NCI-H524 treated with DMSO at 0.1 percent for 48 hours (cell line): Measurements from ENCODE around the gene PPFIA1.
"Not testable (repeated sequence)": the region's sequence is repeated elsewhere in the genome, so short reads cannot be mapped to it uniquely, and the experiment has no call there.

Experiments
- DNase-seq: peaks from one replicate; lab custom pipeline; 2025; lab: John Stamatoyannopoulos, UW

Gene PPFIA1

DNA sequence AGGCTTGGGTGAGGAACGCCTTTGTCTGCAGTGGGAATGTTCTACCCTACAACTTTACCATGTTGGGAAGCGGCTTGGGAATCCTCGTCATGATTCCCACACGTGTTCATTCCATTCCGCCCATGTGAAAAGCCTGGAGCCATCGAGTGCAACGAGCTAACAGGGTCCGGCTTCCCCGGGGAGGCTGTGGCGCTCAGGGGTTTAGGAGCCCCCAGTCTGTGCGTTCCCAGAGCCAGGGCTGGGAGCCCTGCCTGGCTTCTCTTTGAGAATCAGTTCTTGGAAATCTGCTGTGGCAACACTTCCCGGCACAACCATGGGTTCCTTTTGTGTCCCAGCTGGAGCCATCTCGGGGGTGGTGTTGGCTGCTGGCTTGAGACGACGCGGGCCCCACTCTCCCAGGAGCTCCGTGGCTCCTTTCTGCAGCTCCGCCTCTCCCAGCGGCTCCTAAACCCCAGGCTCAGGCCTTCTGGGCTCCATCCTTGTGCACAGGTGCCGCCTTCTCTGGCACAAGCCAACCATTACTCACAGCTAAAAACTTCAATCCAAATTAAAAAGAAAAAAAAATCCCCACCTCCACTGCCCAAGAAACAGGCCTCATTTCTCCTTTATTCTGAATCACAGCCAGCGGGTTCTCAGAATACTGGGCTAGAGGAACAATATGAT, 18.7 kb upstream of the PPFIA1 start:
- no peak for DNase-seq

DNA sequence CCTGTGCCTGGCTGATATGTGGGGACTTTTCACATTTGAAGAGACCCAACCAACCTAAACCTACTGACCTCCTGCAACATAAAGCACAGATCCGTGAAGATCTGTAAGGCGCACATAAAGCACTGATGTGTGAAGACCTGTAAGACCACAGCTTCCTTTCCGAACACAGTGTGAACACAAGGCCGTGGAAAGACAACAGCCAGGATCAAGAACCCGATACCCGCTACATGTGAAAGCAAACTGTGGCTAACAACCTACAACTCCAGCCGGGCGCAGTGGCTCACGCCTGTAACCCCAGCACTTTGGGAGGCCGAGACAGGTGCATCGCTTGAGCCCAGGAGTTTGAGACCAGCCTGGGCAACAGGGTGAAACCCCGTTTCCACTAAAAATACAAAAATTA, 17.6 kb upstream of the PPFIA1 start:
- DNase-seq: no peak

DNA sequence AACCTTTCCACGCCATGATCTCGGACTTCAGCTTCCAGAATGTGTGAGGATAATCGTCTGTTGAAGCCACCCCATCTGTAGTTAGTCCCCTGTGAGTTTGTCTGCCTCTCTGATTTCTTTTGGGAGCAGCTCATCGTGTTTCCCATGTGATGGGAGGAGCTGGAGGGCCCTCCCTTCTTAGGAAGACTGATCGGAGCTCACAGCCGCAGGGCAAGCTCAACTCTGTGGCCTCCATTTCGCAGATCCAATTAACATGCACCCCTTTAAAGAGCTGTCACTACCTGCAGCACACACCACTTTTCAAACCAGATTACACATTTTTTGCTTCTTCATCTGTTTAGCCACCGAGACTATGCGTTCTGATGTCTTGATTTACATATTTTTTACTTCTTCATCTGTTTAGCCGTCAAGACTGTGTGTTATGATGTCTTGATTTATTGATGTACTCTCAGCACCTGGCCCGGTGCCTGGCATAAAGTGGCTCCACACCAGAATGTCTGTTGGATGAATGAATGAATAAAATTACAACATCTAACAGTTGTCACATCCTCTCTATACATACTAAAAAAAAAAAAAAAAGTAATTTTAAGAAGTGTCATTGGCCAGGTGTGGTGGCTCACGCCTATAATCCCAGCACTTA, 14.9 kb upstream of the PPFIA1 start:
- DNase-seq: no peak

DNA sequence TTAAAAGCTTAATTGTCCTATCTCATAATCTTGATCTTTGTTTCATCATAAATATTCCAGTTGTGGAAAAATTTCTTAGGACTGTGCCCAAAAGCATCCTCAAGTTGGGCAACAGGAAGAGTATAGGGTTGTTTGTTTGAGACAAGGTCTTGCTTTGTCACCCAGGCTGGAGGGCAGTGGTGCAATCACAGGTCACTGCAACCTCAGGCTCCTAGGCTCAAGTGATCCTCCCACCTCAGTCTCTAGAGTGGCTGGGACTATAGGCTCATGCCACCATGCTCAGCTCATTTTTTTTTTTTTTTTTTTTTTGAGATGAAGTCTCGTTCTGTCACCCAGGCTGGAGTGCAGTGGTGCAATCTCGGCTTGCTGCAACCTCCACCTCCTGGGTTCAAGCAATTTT, 11.4 kb upstream of the PPFIA1 start:
- not testable (repeated sequence) for DNase-seq

DNA sequence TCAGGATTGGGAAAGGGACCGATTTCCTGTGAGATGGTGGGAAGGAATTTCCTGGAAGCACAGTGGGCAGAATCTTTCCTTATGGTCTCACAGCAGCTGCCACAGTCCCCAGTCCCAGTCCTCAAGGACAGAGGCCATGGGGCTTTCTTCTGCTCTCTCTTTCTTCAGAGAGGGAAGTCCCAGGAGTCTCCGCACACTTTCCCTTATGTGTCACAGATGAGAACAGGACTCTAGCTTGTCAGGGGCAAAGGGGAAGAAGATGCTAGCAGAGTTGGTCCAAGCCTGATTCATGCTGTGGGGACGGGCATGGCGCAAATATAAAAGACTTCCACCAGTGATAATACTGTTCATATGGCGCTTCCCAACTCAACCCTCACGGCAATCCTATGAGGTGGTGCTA, 7.5 kb upstream of the PPFIA1 start:
- no peak for DNase-seq

DNA sequence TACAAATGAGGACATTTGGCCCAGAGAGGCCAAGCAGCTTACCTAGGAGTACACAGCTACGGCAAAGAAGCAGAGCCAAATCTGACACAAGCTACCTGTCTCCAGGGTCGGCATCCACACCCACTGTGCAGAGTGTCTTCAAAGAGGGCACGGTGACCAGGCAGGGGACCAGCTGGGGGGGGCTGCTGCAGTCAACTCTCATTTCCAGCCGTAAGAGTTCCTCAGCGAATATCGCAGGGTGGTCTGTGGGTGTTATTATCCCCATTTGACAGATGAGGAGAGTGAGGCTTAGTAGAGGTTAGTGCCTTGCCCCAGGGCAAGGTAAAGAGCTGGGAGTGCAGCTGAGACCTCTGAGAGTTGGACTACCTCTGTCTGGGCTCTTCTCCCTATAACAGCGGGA, 7.1 kb upstream of the PPFIA1 start:
- no peak for DNase-seq

DNA sequence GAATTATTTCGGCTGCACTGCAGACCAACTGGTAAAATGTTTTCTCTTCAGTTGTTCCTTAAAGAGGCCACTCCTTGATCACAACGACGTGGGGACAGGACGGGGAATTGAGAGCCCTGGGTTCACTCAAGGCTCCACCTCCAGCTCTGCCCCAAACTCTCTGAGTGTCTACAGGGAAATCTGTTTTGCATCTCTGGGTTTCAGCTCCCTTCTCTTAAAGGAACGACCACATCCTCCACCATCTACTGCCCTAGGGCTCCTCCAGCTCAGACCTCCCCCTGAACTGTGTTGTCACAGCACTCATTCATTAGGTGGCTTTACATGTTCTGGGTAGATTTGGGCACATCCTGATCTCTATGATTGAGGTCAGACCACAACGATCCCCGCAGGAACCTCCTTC, 5.1 kb upstream of the PPFIA1 start:
- DNase-seq: no peak

DNA sequence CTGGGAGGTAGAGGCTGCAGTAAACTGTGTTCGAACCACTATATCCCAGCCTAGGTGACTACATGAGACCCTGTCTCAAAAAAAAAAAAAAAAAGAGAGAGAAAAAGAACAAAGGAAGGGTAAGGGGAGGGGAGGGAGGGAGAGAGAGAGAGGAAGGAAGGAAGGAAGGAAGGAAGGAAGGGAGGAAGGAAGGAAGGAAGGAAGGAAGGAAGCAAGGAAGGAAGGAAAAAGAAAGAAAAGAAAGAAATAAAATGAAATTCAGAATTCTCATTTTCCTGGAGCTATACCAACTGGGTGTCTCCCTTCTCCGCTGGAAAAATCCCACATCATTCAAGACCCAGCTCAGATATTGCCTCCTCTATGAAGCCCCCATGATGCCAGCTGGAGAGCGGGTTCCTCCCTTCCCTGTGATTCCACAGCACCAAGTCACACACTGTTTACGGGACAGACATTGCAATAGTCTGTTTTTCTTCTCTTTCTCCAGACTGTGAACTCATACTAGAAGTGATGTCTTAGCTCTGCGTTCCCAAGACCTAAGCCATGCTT, 3.0 kb upstream of the PPFIA1 start:
- no peak for DNase-seq

DNA sequence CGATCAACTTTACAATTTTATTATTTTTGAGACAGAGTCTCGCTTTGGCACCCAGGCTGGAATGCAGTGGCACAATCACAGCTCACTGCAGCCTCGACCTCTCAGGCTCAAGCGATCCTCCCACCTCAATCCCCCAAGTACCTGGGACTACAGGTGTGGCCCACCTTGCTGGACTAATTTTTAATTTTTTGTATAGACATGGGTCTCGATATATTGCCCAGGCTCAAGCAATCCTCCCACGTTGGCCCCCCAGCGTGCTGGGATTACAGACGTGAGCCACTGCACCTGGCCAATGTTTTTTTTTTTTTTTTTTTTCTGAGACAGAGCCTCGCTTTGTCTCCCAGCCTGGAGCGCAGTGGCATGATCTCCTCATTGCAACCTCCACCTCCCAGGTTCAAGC, 2.0 kb upstream of the PPFIA1 start:
- DNase-seq: no peak

DNA sequence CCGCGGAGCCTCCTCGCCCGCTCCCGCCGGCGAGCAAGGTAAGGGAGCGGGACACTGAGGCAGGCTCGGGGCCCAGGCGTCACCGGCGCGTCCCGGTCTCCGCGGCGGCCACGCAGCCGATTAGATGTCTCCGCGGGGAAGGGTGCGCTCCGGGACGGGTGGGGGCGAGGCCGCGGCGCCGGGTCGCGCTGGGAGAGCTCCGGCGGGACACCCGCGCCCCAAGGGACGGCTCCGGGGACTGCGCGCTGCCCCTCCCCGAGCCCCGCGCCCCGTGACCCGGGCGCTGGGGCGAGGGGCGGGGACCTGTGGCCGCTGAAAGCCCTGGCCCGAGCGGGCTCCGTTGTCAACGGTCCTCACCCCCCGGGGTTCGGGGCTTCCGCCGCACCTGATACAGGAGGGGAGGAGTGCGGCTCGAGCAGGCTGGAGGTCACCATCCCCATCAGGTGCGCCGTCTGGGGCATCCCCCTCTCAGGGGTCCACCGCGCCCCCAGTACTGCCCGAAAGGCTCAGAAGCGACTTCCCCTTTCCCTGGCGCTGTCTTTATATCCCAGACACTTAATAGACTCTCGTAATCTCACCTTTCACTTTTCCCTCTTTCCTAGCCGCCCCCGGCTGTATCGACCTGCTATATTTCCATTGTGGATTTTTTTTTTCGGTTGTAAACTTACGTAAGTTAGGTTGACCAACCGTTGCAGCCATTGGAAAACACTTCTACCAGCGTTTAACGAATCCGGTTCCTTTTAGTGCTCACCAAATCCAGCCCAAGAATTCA, 573 bp downstream of the PPFIA1 start:
- DNase-seq: no peak

DNA sequence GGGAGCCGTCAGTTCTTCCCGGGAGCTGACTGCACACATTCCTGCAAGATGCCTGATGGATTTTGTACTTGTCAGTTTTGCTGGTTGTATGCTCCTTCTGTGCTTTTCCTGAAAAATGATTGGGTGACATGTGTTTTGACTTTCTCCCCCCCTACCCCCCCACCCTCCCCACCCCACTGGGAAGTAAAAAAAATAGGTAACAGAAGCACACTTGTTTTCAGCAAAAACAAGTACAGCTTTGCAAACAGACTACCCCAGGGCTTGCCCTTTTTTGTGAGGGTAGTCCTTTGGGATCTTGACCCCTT, 1.1 kb downstream of the PPFIA1 start:
- DNase-seq: no peak

DNA sequence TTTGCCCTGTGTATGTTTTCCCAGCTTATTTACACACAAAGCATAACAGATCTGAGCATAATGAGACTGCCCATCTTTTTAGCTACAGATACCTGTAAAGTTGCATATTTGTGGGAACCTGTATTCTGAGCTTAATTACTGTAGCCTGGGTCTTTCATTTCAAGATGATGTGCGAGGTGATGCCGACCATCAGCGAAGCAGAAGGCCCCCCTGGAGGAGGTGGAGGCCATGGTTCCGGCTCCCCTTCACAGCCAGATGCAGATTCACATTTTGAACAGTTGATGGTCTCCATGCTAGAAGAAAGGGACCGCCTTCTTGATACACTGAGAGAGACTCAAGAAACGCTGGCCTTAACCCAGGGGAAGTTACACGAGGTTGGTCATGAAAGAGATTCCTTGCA, 1.5 kb downstream of the PPFIA1 start:
- no peak for DNase-seq

DNA sequence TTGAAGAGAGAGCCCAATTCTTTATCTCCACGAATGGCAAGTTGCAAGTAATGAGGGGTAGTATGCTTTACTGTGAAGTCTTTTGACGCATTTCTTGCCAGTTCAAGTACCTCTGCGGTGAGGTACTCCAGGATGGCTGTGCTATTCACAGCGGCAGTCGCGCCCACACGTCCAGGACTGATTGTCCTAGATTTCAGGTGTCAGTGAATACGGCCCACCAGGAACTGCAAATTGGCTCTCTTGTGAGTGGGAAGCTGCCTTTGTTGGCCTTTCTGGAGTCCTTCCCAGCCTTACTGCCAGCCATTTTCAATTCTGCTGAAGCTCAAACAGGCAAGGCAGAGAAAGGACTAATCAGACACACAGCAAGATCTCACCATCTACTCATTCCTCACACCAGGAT, 8.5 kb downstream of the PPFIA1 start:
- DNase-seq: no peak

DNA sequence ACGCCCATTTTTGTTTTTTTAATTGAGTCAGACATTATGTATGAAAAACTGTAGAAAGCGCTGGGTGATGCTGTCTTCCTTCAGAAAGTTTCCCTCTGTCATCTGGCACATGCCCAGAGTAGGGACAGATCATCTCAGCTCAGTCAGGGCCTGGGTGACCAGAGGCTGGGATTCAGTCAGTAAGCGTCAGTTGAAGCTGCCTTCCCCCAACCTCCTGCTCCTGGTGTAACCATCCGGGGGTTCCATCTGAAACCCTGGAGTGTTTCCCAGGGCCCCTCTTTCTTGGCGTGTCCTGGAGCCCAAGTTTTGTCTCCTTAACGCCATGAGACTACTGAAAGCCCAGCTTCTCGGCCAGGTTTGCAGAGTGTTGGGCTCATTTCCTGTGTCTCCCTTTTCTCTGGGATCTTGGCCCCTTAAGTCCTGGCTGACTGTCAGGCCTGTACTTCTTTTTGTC, 10.7 kb downstream of the PPFIA1 start:
- DNase-seq: no peak

DNA sequence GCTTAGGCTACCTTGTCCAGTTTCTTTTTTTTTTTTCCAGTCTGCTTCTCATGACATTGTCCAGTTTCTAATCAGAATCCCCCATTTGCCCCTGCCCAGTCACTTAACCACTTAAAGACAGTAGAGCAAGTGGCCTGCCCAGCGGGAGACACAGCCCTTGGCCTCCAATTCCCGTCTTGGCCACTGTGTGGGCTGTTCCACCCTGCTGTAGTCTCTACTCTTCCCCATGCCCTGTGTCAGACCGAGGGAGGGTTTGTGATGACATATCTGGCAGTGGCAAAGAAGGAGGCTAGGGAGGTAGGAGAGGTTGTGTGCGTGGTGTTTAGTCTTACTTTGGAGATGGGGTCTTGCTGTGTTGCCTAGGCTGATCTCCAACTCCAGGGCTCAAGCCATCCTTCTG, 11.5 kb downstream of the PPFIA1 start:
- no peak for DNase-seq

DNA sequence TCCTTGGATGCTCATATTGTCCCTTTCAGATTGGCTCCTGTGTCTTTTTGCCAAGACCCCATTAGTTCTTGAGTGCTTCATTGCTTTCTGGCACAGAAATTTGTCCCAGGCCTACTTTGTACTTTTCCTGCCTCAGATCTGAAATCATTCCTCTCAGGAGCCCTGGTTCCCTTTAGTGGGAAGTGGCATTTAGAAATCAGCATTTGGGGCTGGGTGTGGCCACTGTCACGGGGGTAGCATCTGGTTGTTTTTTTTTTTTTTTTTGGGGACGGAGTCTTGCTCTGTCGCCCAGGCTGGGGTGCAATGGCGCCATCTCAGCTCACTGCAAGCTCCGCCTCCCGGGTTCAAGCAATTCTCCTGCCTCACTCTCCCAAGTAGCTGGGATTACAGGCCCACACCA, 18.2 kb downstream of the PPFIA1 start:
- no peak for DNase-seq

DNA sequence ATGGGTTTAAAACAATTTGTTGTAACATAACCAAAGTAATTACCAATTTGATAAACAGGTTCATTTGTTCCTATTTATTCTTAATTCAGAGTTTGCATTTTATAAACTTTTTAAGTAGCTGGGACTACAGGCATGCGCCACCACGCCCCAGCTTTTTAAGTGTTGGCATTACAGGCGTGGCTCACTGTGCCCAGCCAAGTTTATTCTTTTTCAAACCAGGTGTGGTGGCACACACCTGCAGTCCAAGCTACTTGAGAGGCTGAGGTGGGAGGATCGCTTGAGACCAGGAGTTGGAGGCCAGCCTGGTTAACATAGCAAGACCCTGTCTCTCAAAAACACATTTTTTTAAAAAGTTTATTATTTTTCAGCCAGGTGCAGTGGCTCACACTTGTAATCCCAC, 19.1 kb downstream of the PPFIA1 start:
- DNase-seq: no peak

DNA sequence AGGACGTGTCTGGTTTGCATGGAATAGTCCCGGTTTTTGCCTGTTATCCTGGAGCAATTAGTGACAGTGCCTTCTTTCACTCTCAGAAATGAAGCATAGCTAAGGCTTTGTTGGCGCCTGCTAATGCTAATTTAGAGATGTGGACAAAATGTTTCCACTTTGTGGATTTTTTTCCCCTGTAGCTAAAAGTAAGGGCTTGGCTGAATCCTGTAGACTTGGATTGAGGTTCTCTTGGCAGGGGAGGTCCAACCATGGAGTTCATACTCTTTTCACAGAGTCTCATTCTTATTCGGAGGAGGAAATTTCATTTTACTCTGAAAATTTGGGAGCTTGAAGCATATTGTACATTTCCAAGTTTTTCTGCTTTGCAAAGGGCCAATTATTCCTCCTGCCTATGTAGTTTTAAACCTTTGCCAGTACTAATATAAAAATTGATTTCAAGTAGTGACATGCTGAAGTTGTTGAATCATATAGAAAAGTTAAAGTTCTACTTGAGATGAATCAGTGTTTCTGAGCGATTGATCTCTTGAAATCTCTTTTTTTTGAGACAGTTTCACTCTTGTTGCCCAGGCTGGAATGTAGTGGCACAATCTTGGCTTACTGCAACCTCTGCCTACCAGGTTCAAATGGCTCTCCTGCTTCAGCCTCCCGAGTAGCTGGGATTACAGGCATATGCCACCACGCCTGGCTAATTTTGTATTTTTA, 20.0 kb downstream of the PPFIA1 start:
- DNase-seq: no peak

DNA sequence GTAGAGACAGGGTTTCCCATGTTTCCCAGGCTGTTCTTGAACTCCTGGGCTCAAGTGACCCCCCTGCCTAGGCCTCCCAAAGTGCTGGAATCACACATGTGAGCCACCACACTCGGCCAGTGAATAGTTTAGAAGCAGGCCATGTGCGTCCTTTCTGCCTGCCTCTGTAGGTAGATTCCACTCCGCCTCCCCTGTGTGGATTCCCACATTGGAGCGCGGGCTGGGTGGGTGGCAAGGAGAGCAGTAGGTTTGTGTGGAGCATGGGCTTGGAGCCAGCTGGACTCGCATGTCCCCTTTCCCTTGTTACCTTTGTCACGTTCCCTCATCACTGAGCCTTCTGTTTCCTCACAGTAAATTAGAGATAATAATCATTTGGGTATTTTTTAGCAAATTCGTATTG, 21.7 kb downstream of the PPFIA1 start:
- no peak for DNase-seq

DNA sequence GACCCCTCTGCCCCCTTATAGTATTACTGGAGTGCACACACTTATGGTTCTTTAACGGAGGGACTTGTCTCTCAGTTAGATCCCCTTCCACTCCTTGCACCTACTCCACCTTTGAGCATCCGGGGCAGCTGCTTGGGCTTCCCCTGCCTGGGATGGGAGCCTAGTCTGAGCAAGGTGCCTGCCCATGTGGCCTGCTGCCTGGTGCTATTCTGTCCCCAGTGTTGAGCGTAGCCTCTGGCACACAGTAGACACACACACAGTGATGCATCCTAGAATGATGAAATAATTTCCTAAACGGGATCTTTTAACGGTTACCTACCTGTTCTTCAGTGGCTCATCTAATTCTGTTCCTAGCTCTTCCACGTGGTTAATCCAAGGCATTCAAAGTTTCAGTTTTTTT, 22.4 kb downstream of the PPFIA1 start:
- DNase-seq: no peak

DNA sequence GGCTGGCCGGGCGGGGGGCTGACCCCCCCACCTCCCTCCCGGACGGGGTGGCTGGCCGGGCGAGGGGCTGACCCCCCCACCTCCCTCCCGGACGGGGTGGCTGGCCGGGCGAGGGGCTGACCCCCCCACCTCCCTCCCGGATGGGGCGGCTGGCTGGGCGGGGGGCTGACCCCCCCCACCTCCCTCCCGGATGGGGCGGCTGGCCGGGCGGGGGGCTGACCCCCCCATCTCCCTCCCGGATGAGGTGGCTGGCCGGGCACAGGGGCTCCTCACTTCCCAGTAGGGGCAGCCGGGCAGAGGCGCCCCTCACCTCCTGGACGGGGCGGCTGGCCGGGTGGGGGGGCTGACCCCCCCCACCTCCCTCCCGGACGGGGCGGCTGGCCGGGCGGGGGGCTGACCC, 24.7 kb downstream of the PPFIA1 start:
- DNase-seq: not testable (repeated sequence)

DNA sequence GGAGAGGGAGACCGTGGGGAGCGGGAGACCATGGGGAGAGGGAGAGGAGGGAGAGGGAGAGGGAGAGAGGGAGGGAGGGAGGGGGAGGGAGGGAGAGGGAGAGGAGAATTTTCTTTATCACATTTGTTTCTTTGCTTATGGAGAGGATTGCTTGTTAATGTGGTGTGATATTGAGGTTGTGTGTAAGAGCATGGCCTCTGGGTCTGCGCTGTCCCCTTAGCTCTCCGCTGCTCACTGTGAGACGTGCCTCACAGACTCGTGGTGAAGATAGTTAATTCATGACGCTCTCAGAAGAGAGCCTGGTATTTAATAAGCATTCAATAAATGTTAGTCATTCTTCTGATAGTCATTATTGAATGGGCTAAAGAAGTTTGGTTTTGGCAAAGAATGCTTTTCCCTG, 26.2 kb downstream of the PPFIA1 start:
- DNase-seq: no peak

DNA sequence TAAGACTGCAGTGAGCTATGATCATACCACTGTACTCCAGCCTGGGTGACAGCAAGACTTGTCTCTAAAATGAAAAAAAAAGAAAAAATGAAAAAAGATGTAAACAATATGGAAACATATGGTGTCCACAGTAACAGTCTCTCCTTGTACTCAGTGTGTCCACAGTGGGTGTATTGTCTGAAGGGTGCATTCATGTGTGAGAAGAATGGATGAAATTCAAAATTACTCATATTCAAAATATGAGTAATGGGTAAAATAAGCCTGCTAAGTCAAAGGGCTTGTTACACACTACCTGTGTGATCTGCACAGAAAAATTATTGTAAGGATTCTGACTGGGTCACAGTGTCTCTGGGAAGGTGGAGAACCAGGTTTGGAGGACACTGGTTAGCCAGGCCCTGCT, 26.9 kb downstream of the PPFIA1 start:
- DNase-seq: no peak
